Measurements from ENCODE around the gene ZNF177.
"Not testable (repeated sequence)": the region's sequence is repeated elsewhere in the genome, so short reads cannot be mapped to it uniquely, and the experiment has no call there.

ZNF177 gene

DNA sequence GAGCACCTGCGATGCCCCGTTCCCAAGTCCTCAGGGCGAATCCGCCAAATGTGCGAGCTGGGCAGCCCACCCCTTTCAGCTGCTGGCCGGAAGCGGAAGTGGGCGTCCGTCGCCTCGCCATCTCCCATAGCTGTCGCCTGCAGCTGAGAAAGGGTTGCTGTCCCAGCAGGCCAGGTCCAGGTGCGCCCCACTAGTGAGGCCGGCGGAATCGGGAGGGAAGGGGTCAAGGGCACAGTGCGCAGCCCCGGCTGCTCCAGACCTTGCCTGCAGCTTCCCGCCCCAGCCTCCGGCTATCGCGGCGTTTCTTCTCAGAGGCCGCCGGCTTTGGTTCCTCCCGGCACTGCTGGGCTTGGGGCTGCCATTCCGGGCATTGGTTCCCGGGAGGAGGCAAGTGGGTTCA, at the start of gene ZNF177:
Gene ZNF177, plus strand, starts transcription at position 109 of the 400 bp plus-strand sequence. CDS start 15,299 bp downstream, outside the sequence.
- no peak for DNase-seq

DNA sequence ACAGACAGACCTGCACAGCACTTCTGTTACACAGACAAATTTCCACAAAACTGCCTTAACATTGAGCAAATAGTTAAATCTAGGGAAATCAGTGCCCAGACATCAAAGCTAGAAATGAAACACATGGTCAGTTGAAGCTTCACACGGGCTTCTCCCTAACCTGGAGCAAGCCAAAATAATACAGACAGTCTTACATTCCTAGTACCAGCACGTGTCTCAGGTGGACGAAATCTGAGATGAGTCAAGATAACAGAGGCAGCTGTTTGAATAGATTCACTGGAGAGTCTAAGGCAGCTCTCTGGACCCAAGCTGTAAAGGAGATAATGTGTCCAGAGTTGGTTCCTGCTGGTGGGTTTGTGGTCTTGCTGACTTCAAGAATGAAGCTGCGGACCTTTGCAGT, 49.1 kb upstream of the ZNF177 start:
- no peak for DNase-seq

- DNase-seq: no peak
Measured at GRCh38 chr19:9321338-9321737, 41.5 kb upstream of the ZNF177 start.

GRCh38 chr19:9321756-9322155, 41.1 kb upstream of the ZNF177 start:
- not testable (repeated sequence) for DNase-seq

DNA sequence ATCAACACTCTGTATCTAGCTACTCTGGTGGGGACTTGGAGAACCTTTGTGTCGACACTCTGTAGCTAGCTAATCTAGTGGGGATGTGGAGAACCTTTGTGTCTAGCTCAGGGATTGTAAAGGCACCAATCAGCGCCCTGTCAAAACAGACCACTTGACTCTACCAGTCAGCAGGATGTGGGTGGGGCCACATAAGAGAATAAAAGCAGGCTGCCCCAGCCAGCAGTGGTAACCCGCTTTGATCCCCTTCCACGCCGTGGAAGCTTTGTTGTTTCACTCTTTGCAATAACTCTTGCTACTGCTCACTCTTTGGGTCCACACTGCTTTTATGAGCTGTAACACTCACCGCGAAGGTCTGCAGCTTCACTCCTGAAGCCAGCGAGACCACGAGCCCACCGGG, 40.6 kb upstream of the ZNF177 start:
- DNase-seq: not testable (repeated sequence)

GRCh38 chr19:9323557-9323918, 39.3 kb upstream of the ZNF177 start:
- peak; percentile 74 for DNase-seq

- DNase-seq: peak; percentile 96
Measured at GRCh38 chr19:9323919-9324583, 38.8 kb upstream of the ZNF177 start, which contains the start of gene ZNF559. TSS of gene ZNF559 (plus strand) at chr19:9324179. CDS start at chr19:9338550, 14,371 bp downstream.

DNA sequence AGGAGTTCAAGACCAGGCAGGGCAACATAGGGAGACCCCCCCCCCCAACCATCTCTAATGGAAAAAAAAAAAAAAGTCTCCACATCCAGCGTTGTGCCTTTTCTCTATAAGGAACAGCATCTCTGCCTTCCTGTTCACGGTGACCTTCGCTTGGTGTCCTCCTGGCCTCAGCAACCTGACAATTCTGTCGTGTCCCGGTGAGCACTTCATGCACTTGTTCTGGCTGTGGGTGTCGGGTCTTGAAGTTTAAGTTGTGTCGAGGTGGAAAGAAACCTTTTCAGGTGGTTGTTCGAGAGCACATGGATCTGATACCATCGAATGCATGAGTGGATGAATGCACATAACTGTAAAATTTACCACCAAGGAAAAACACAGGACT, 38.2 kb upstream of the ZNF177 start:
- DNase-seq: no peak

GRCh38 chr19:9329999-9330398, 32.8 kb upstream of the ZNF177 start:
- no peak for DNase-seq

GRCh38 chr19:9342610-9343304, 20.1 kb upstream of the ZNF177 start:
- DNase-seq: no peak

GRCh38 chr19:9345005-9345404, 17.8 kb upstream of the ZNF177 start:
- no peak for DNase-seq

GRCh38 chr19:9348253-9348652, 14.6 kb upstream of the ZNF177 start:
- DNase-seq: no peak

- DNase-seq: no peak
Measured at GRCh38 chr19:9348671-9349070, 14.1 kb upstream of the ZNF177 start.

DNA sequence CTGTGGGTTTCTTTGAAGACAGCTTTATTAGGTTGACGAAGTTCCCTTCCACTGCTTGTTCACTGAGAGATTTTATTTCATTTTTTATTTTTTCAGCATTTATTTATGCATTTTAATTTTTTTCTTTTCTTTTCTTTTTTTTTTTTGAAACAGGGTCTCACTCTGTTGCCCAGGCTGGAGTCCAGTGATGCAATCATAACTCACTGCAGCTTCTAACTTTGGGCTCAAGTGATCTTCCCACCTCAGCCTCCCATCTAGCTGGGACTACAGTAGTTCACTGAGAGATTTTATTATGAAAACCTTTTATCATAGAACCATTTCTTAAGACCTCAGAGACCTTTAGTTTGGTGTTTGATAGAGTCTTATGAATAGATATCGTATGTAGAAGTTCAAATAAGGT, 10.3 kb upstream of the ZNF177 start:
- DNase-seq: no peak

DNA sequence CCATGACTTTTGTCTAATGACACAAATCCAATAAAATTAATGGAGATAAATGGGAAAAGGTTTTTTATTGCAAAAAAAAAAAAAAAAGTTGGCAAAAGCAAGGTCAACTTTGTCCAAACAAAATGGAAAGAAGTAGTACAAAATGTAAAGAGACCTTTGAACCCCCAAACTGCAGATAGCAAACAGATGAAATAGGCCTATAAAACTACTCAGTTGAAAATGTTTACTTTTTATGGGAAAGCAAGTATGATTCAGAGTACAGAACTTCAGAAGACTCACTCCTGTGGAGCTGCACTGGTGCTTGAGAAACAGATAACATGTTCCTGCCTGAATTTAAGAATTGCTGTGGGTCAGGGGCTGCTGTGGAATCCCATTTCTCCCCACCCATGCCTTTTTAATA, 9.8 kb upstream of the ZNF177 start:
- DNase-seq: no peak

- DNase-seq: no peak
Measured at GRCh38 chr19:9354651-9355050, 8.2 kb upstream of the ZNF177 start.

DNA sequence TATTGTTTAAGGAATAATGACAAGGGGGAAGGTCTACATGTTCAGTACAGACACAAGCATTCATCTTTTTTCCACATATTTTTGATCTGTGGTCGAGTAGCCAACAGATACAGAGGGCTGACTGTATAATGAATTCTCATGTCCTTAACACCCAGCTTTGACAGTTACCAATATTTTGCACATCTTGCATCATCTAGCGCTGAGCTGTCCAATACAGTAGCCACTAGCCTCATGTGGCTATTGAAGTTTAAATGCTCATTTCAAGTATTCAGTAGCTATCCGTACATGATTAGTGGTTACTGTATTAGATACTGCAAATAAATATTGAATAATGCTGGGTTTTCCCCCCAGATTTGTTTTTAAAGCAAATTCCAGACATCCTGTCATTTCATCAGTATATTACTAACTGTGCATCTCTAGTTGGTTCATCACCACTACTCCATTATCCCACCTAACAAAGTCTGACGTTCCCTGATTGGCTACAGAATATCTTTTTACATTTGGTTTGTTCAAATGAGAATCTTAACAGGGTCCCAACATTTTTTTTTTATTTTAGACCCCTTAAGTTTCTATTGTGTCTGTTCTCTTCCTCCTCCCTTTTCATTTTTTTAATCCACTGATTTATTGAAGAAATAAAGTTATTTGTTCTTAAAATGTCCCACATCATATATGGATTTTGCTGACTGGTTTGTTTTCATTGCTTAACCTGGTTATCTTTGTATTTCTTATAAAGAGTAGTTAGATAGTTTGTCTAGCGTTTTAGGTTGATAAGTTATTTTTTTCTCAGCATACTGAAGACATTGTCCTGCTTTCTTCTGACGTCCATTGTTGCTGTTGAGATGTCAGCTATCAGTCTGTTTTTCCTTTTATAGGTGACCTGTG, 8.2 kb downstream of the ZNF177 start:
- DNase-seq: no peak

DNA sequence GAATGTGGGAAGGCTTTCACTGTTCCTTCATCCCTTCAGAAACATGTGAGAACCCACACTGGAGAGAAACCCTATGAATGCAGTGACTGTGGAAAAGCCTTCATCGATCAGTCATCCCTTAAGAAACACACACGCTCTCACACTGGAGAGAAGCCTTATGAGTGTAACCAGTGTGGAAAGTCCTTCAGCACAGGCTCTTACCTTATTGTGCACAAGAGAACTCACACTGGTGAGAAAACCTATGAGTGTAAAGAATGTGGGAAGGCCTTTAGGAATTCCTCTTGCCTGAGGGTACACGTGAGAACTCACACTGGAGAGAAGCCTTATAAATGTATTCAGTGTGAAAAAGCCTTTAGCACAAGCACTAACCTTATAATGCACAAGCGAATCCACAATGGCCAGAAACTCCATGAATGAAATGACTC, 18.6 kb downstream of the ZNF177 start:
- no peak for DNase-seq

DNA sequence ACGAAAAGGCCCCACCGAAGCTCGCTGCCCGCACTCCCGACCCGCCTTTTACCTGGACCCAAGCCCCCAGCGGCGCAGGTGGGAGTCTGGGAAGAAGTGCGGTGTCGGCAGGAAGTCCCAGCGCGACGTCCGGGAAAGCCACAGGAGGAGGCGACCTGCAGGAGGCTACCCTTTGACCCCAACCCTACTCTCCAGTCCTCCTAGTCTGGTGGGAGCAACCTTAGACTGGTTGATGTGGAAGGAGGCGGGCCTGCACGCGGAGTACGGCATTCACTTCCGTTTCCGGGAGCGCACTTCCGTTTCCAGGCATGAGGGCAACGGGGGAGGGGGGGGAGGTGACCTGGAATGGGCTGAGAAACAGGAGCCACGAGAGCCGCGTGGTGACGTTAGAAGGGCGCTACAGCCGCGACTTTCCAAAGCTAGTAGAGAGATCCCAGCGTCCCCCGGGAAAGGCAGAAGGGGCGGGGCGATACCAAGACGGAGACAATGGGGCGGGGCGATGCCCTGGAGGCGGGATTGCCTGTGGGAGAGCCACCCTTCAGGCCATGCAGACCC, 44.1 kb downstream of the ZNF177 start:
- DNase-seq: peak; percentile 14

- no peak for DNase-seq
Measured at GRCh38 chr19:9407827-9408226, 45.0 kb downstream of the ZNF177 start.

DNA sequence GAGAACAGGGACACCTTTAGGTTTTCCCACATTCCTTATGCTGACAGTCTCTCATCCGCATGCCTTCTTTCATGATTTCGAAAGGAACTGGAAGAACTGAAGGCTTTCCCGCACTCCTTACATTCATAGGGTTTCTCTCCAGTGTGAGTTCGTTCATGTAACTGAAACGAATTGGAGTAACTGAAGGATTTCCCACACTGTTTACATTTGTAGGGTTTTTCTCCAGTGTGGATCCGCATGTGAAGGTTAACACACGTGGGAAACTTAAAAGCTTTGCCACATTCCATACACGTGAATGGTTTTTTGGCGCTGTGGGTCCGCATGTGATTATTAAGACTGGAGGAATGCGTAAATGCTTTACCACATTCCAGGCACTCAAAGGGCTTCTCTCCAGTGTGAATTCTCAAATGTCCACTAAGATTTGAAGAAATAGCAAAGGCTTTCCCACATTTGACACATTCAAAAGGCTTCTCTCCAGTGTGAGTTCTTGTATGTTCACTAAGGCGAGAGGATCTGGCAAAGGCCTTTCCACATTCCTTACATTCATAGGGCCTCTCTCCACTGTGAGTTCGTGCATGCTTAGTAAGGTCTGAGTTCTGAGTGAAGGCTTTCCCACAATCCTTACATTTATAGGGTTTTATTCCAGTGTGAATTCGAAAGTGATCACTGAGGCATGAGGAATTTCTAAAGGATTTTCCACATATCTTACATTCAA, 50.6 kb downstream of the ZNF177 start:
- DNase-seq: no peak

GRCh38 chr19:9427941-9428340, 65.1 kb downstream of the ZNF177 start:
- DNase-seq: no peak

DNA sequence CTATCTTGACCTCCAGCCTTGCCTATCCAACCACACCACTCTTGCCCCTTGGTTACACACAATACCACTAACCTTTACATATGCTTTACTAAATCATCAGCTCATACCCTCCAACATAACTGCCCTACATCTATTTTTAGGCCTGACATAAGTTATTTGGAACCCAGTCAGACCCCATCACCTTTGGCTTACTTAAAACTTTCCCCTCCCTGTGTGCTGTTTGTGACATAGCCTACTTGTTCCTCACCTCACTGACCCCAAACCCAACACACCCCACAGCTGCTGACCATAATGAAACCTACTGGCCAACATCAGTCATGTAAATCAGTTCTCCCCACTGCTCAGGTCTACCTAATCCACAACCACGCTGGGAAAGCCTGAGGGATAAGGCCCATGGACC, 67.6 kb downstream of the ZNF177 start:
- no peak for DNase-seq
